IPS-20b (cell line): ENCODE results near the gene TDG.
A peak's percentile ranks its signal among the peaks of the same experiment; 100 is the strongest.

Source experiments
- H3K27ac ChIP-seq: one replicate; pipeline ENCODE4 v1.5.1; 2013; ENCODE audit warnings: low read length
- H3K27me3 ChIP-seq: 2 replicates; pipeline ENCODE4 v1.6.1; 2013; ENCODE audit warnings: mild to moderate bottlenecking, low read length, inconsistent platforms; ENCODE audit not compliant: insufficient read depth
- H3K36me3 ChIP-seq: 2 replicates; pipeline ENCODE4 v1.6.1; 2013; ENCODE audit warnings: low read depth, mild to moderate bottlenecking, inconsistent platforms, low read length, moderate library complexity; ENCODE audit not compliant: insufficient read depth
- H3K4me1 ChIP-seq: 2 replicates; pipeline ENCODE4 v1.6.1; 2013; ENCODE audit warnings: mild to moderate bottlenecking, control low read depth, inconsistent platforms, low read length, moderate library complexity; ENCODE audit not compliant: insufficient read depth
- H3K4me3 ChIP-seq: 2 replicates; pipeline ENCODE4 v1.5.1; 2013; ENCODE audit warnings: mild to moderate bottlenecking, low read length, inconsistent platforms
- H3K9ac ChIP-seq: 2 replicates; pipeline ENCODE4 v1.6.1; 2013; ENCODE audit warnings: low read depth, mild to moderate bottlenecking, inconsistent platforms, low read length, moderate library complexity
- H3K9me3 ChIP-seq: 2 replicates; pipeline ENCODE4 v1.6.1; 2013; ENCODE audit warnings: mild to moderate bottlenecking, low read depth, low read length, inconsistent platforms; ENCODE audit not compliant: insufficient read depth

TDG gene

GRCh38 chr12:103965255-103965589 lies 450 bp upstream of the TDG start:
- Histone ChIP-seq H3K9me3 (no peaks in the 10 kb centered on the region), H3K9ac (peak overlapping the region; percentile 100), H3K27ac (peak overlapping the region; percentile 89), H3K4me1 (peaks cover 4% of the 10 kb centered on the region; the same call in 1 of the 2 replicates), H3K36me3 (peaks cover 23% of the 10 kb centered on the region; the same call in 1 of the 2 replicates), H3K4me3 (peak overlapping the region; percentile 93), H3K27me3 (no peaks in the 10 kb centered on the region)

- Histone ChIP-seq H3K36me3 (peaks cover 27% of the 10 kb centered on the region; the same call in 1 of the 2 replicates), H3K4me3 (peak overlapping the region; percentile 93), H3K9ac (peak overlapping the region; percentile 100), H3K4me1 (peaks cover 4% of the 10 kb centered on the region; the same call in 1 of the 2 replicates), H3K27ac (peak overlapping the region; percentile 35), H3K9me3 (no peaks in the 10 kb centered on the region), H3K27me3 (no peaks in the 10 kb centered on the region)
Observed at GRCh38 chr12:103966736-103967135, 1.1 kb downstream of the TDG start.

- Histone ChIP-seq H3K36me3 (peaks cover 45% of the 10 kb centered on the region; the same call in 1 of the 2 replicates), H3K27ac (no peak overlapping the region), H3K9me3 (no peaks in the 10 kb centered on the region), H3K9ac (no peak overlapping the region), H3K27me3 (no peaks in the 10 kb centered on the region), H3K4me1 (peaks cover 4% of the 10 kb centered on the region; the same call in 1 of the 2 replicates), H3K4me3 (no peak overlapping the region)
Observed at GRCh38 chr12:103969391-103969790, 3.7 kb downstream of the TDG start.

- Histone ChIP-seq H3K4me1 (no peaks in the 10 kb centered on the region), H3K27ac (no peak overlapping the region), H3K27me3 (no peaks in the 10 kb centered on the region), H3K36me3 (peaks cover 66% of the 10 kb centered on the region), H3K9me3 (no peaks in the 10 kb centered on the region), H3K9ac (no peak overlapping the region), H3K4me3 (no peak overlapping the region)
Observed at GRCh38 chr12:103973909-103974308, 8.2 kb downstream of the TDG start.

GRCh38 chr12:103975368-103975767 lies 9.7 kb downstream of the TDG start:
- Histone ChIP-seq H3K27me3 (no peaks in the 10 kb centered on the region), H3K27ac (no peak overlapping the region), H3K4me1 (no peaks in the 10 kb centered on the region), H3K36me3 (peaks cover 69% of the 10 kb centered on the region), H3K9ac (no peak overlapping the region), H3K9me3 (no peaks in the 10 kb centered on the region), H3K4me3 (no peak overlapping the region)

- H3K9me3 ChIP-seq = no peaks in the 10 kb centered on the region
- H3K9ac ChIP-seq = no peak overlapping the region
- H3K27ac ChIP-seq = no peak overlapping the region
- peaks cover 83% of the 10 kb centered on the region for H3K36me3 ChIP-seq
- no peak overlapping the region for H3K4me3 ChIP-seq
- H3K27me3 ChIP-seq = no peaks in the 10 kb centered on the region
- H3K4me1 ChIP-seq = no peaks in the 10 kb centered on the region
Observed at GRCh38 chr12:103978384-103978982, 12.8 kb downstream of the TDG start.

- Histone ChIP-seq H3K9me3 (no peaks in the 10 kb centered on the region), H3K36me3 (peaks cover 67% of the 10 kb centered on the region), H3K4me3 (no peak overlapping the region), H3K27ac (no peak overlapping the region), H3K4me1 (no peaks in the 10 kb centered on the region; the same call in 1 of the 2 replicates), H3K9ac (no peak overlapping the region), H3K27me3 (no peaks in the 10 kb centered on the region)
Observed at GRCh38 chr12:103986829-103987228, 21.2 kb downstream of the TDG start.

- no peak overlapping the region for H3K27ac ChIP-seq
Observed at GRCh38 chr12:103994235-103994634, 28.6 kb downstream of the TDG start.

GRCh38 chr12:103996595-103996994 lies 30.9 kb downstream of the TDG start:
- Histone ChIP-seq H3K27ac (no peak overlapping the region), H3K27me3 (no peaks in the 10 kb centered on the region), H3K4me1 (no peaks in the 10 kb centered on the region), H3K4me3 (no peak overlapping the region), H3K9ac (no peak overlapping the region), H3K36me3 (no peaks in the 10 kb centered on the region), H3K9me3 (no peaks in the 10 kb centered on the region)

More at GRCh38 chr12:103994235-103994634, 28.6 kb downstream of the TDG start:
- Histone ChIP-seq H3K27me3 (no peaks in the 10 kb centered on the region), H3K36me3 (peaks cover 5% of the 10 kb centered on the region), H3K4me3 (no peak overlapping the region), H3K4me1 (no peaks in the 10 kb centered on the region), H3K9ac (no peak overlapping the region), H3K9me3 (no peaks in the 10 kb centered on the region)

- Histone ChIP-seq H3K27ac (no peak overlapping the region), H3K27me3 (no peaks in the 10 kb centered on the region), H3K4me1 (no peaks in the 10 kb centered on the region), H3K9ac (no peak overlapping the region), H3K9me3 (no peaks in the 10 kb centered on the region), H3K36me3 (no peaks in the 10 kb centered on the region), H3K4me3 (no peak overlapping the region)
Observed at GRCh38 chr12:103997286-103997900, 31.7 kb downstream of the TDG start.

GRCh38 chr12:103998976-103999375 lies 33.3 kb downstream of the TDG start:
- H3K9ac ChIP-seq = no peak overlapping the region
- no peak overlapping the region for H3K4me3 ChIP-seq
- no peaks in the 10 kb centered on the region for H3K36me3 ChIP-seq
- no peaks in the 10 kb centered on the region for H3K27me3 ChIP-seq
- H3K27ac ChIP-seq = no peak overlapping the region
- H3K9me3 ChIP-seq = no peaks in the 10 kb centered on the region
- no peaks in the 10 kb centered on the region for H3K4me1 ChIP-seq

- no peak overlapping the region for H3K9ac ChIP-seq
Observed at GRCh38 chr12:104000807-104001434, 35.2 kb downstream of the TDG start.

More at GRCh38 chr12:104000807-104001434, 35.2 kb downstream of the TDG start:
- no peaks in the 10 kb centered on the region for H3K36me3 ChIP-seq
- no peaks in the 10 kb centered on the region for H3K4me1 ChIP-seq
- no peaks in the 10 kb centered on the region for H3K27me3 ChIP-seq
- no peak overlapping the region for H3K27ac ChIP-seq
- no peaks in the 10 kb centered on the region for H3K9me3 ChIP-seq
- H3K4me3 ChIP-seq = no peak overlapping the region
